ENCODE measurements around the gene ZFYVE26. TPM values are rescaled to one million over a fixed set of nuclear protein-coding genes. Genes with fewer than 3 reads are reported as not detected.

The ZFYVE26 gene
- total RNA-seq, 1 experiment from 2014 or later = 20.5 TPM

DNA sequence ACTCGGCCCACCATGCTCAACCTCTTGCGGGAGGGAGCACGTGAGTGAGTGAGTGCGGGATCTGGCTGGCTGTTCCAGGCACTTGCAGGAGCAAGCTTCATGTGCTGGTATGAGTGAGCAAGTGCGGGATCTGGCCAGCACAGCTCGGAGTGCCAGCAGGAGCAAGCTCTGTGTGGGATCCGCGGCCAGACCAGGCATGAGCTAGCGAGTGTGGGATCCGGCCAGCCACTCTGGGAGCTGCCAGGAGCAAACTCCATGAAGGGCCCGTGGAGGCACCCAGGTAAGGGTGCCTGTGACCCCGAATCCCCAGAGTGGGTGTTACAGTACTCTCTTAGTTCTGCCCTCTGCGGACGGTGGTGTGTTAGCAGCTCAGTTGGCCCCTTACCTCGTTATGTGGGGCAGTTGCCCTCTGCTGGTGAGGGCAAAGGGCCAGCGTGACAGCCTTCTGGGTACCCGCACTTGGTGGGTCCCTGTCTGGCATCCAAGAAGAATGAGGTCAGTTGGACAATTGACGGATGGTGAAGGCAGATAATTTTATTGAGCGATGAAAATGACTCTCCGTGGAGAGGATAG lies 41.5 kb upstream of the ZFYVE26 start:
- Histone ChIP-seq H3K27ac (ENCODE audit: low read depth, low read length, poor library complexity, severe bottlenecking) (no peak overlapping the region), H3K27me3 (replicated peaks; ENCODE audit: insufficient read depth, low read depth, low read length, poor library complexity) (no peaks in the 10 kb centered on the region), H3K4me3 (ENCODE audit: low read depth, low read length, poor library complexity, severe bottlenecking) (no peak overlapping the region), H3K36me3 (ENCODE audit: insufficient read depth, low read length, poor library complexity, severe bottlenecking) (no peaks in the 10 kb centered on the region), H3K4me1 (ENCODE audit: insufficient read depth, low read length, poor library complexity, severe bottlenecking) (no peaks in the 10 kb centered on the region), H3K9me3 (ENCODE audit: low read depth, low read length, poor library complexity, severe bottlenecking) (no peaks in the 10 kb centered on the region)
- intact Hi-C loops (cut with micrococcal nuclease; ENCODE audit: unreplicated experiment) = no loop called here
- no TSS peak for BruUV-seq (replicated peaks)
- DNase-seq (ENCODE audit: low spot score) = no peak
- ChIA-PET CTCF (no interaction called here), POLR2A (ENCODE audit: low non-redundant PET) (no interaction called here)
- TF ChIP-seq EZH2 (IDR thresholded peaks at IDR 0.05; ENCODE audit: borderline replicate concordance, low read depth, low read length, poor library complexity, severe bottlenecking) = no peak
- TF ChIP-seq, protein P1, sequence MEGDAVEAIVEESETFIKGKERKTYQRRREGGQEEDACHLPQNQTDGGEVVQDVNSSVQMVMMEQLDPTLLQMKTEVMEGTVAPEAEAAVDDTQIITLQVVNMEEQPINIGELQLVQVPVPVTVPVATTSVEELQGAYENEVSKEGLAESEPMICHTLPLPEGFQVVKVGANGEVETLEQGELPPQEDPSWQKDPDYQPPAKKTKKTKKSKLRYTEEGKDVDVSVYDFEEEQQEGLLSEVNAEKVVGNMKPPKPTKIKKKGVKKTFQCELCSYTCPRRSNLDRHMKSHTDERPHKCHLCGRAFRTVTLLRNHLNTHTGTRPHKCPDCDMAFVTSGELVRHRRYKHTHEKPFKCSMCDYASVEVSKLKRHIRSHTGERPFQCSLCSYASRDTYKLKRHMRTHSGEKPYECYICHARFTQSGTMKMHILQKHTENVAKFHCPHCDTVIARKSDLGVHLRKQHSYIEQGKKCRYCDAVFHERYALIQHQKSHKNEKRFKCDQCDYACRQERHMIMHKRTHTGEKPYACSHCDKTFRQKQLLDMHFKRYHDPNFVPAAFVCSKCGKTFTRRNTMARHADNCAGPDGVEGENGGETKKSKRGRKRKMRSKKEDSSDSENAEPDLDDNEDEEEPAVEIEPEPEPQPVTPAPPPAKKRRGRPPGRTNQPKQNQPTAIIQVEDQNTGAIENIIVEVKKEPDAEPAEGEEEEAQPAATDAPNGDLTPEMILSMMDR (conservative IDR thresholded peaks at IDR 0.05; ENCODE audit: low read depth, low read length) = no peak

DNA sequence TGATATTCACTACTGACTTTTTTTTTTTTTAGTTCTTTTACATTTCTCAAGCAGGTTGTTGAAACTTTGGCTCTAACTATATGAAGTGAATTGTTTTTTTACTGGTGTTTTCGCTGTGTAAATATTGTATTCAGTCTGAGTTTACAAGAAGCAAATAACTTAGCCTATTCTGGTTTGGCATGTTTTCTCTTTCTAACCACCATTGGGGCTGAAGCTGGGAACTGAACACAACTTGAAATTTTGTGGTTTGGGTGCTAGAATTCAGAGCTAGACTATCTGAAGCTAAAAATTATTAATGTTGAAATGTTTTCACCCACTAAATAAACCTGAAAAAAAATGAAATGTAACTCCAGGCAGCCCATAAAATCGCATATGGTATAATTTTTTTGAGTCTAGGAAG lies 40.4 kb upstream of the ZFYVE26 start:
- no peak for DNase-seq (ENCODE audit: low spot score)
- no TSS peak for BruUV-seq (replicated peaks)
- Histone ChIP-seq H3K36me3 (ENCODE audit: insufficient read depth, low read length, poor library complexity, severe bottlenecking) (no peaks in the 10 kb centered on the region), H3K9me3 (ENCODE audit: low read depth, low read length, poor library complexity, severe bottlenecking) (no peaks in the 10 kb centered on the region), H3K27me3 (replicated peaks; ENCODE audit: insufficient read depth, low read depth, low read length, poor library complexity) (no peaks in the 10 kb centered on the region), H3K4me3 (ENCODE audit: low read depth, low read length, poor library complexity, severe bottlenecking) (no peak overlapping the region), H3K27ac (ENCODE audit: low read depth, low read length, poor library complexity, severe bottlenecking) (no peak overlapping the region), H3K4me1 (ENCODE audit: insufficient read depth, low read length, poor library complexity, severe bottlenecking) (no peaks in the 10 kb centered on the region)
- TF ChIP-seq, protein P1 (conservative IDR thresholded peaks at IDR 0.05; ENCODE audit: low read depth, low read length) = no peak
- TF ChIP-seq EZH2 (IDR thresholded peaks at IDR 0.05; ENCODE audit: borderline replicate concordance, low read depth, low read length, poor library complexity, severe bottlenecking) = no peak
- ChIA-PET CTCF (no interaction called here), POLR2A (ENCODE audit: low non-redundant PET) (no interaction called here)
- intact Hi-C loops (cut with micrococcal nuclease; ENCODE audit: unreplicated experiment) = no loop called here

DNA sequence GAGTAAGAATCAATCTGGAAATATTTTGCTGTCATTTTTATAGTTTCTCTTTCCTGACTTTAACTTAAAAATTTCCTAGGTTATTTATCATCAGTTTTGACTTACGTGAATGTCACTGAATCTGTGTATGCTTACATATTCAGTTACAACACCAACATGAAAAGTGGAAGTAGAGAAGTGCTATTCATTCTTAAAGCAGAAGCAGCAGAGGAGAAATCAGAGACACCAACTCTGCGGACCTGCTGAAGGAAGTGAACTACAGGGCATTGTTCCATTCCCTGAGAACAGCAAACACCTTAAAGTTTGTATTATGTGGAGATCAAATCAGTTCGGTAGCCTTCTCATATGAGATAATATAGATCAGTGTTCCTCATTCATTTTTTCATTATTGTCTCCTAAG lies 37.3 kb upstream of the ZFYVE26 start:
- no peak overlapping the region for H3K27ac ChIP-seq (ENCODE audit: low read depth, low read length, poor library complexity, severe bottlenecking)
- CTCF ChIA-PET = no interaction called here
- POLR2A ChIA-PET (ENCODE audit: low non-redundant PET) = no interaction called here

More for the DNA sequence above, 37.3 kb upstream of the ZFYVE26 start:
- H3K36me3 ChIP-seq (ENCODE audit: insufficient read depth, low read length, poor library complexity, severe bottlenecking) = no peaks in the 10 kb centered on the region
- H3K4me3 ChIP-seq (ENCODE audit: low read depth, low read length, poor library complexity, severe bottlenecking) = no peak overlapping the region
- DNase-seq (ENCODE audit: low spot score) = no peak
- TF ChIP-seq, protein P1 (conservative IDR thresholded peaks at IDR 0.05; ENCODE audit: low read depth, low read length) = no peak
- no peak for TF ChIP-seq EZH2 (IDR thresholded peaks at IDR 0.05; ENCODE audit: borderline replicate concordance, low read depth, low read length, poor library complexity, severe bottlenecking)
- BruUV-seq (replicated peaks) = no TSS peak
- intact Hi-C loops (cut with micrococcal nuclease; ENCODE audit: unreplicated experiment) = no loop called here
- no peaks in the 10 kb centered on the region for H3K27me3 ChIP-seq (replicated peaks; ENCODE audit: insufficient read depth, low read depth, low read length, poor library complexity)
- no peaks in the 10 kb centered on the region for H3K4me1 ChIP-seq (ENCODE audit: insufficient read depth, low read length, poor library complexity, severe bottlenecking)
- peaks cover 2% of the 10 kb centered on the region for H3K9me3 ChIP-seq (ENCODE audit: low read depth, low read length, poor library complexity, severe bottlenecking)

Measured in A673 (cell line).